Measurements from ENCODE around the gene PARVA.

Gene PARVA

GRCh38 chr11:12560861-12561260 is 183.5 kb downstream of the PARVA start:
- DNase-seq = no peak

- no peak for DNase-seq
Measured at GRCh38 chr11:12564012-12564411, 186.6 kb downstream of the PARVA start.

GRCh38 chr11:12565406-12565805 is 188.0 kb downstream of the PARVA start:
- no peak for DNase-seq

GRCh38 chr11:12567746-12568460 is 190.5 kb downstream of the PARVA start:
- no peak for DNase-seq

- DNase-seq = no peak
Measured at GRCh38 chr11:12569499-12570425, 192.4 kb downstream of the PARVA start.

- DNase-seq = no peak
Measured at GRCh38 chr11:12573707-12574485, 196.5 kb downstream of the PARVA start.

- no peak for DNase-seq
Measured at GRCh38 chr11:12577725-12578644, 200.6 kb downstream of the PARVA start.

- DNase-seq = no peak
Measured at GRCh38 chr11:12581416-12581815, 204.0 kb downstream of the PARVA start.

- no peak for DNase-seq
Measured at GRCh38 chr11:12581923-12582322, 204.6 kb downstream of the PARVA start.
